Astrocyte (in vitro differentiated cells and primary cell): ENCODE results near the gene CCNI. TPM values are rescaled to one million over a fixed set of nuclear protein-coding genes. Genes with fewer than 3 reads are reported as not detected.

Experiments used
- DNase-seq: peaks from one replicate; pipeline ENCODE4 v3.0.0-alpha.2; 2010; ENCODE audit warnings: low read depth
- FAIRE-seq: peaks from 2 replicates; lab custom pipeline; 2011; peaks lifted over from hg19 to GRCh38; lab: Jason Lieb, UNC
- H2AFZ ChIP-seq: 2 replicates; pipeline ENCODE4 v1.6.0; 2012; ENCODE audit warnings: low read depth, low read length, inconsistent platforms
- H3K27ac ChIP-seq: 2 replicates; pipeline ENCODE4 v1.5.1; 2011; ENCODE audit warnings: low read depth, low read length, inconsistent platforms
- H3K27me3 ChIP-seq: 2 replicates; pipeline ENCODE4 v1.6.0; 2011; ENCODE audit warnings: low read length, inconsistent platforms; ENCODE audit not compliant: insufficient read depth
- H3K36me3 ChIP-seq: 2 replicates; pipeline ENCODE4 v1.5.1; 2011; ENCODE audit warnings: low read length, inconsistent platforms; ENCODE audit not compliant: insufficient read depth
- H3K4me1 ChIP-seq: 2 replicates; pipeline ENCODE4 v1.5.1; 2011; ENCODE audit warnings: low read length, inconsistent platforms; ENCODE audit not compliant: insufficient read depth
- H3K4me2 ChIP-seq: 2 replicates; pipeline ENCODE4 v1.6.0; 2012; ENCODE audit warnings: low read length, inconsistent platforms
- H3K4me3 ChIP-seq: 2 replicates; pipeline ENCODE4 v1.5.1; 2011; ENCODE audit warnings: low read depth, mild to moderate bottlenecking, low read length, inconsistent platforms; ENCODE audit not compliant: insufficient read depth
- H3K79me2 ChIP-seq: 2 replicates; pipeline ENCODE4 v1.6.0; 2012; ENCODE audit warnings: mild to moderate bottlenecking, low read length, inconsistent platforms; ENCODE audit not compliant: insufficient read depth
- H3K9ac ChIP-seq: 2 replicates; pipeline ENCODE4 v1.6.0; 2012; ENCODE audit warnings: mild to moderate bottlenecking, low read length, inconsistent platforms
- H3K9me3 ChIP-seq: 2 replicates; pipeline ENCODE4 v1.5.1; 2012; ENCODE audit warnings: low read depth, mild to moderate bottlenecking, low read length, inconsistent platforms; ENCODE audit not compliant: insufficient read depth
- H4K20me1 ChIP-seq: 2 replicates; pipeline ENCODE4 v1.6.0; 2012; ENCODE audit warnings: low read length, inconsistent platforms; ENCODE audit not compliant: insufficient read depth
- H3K27ac Mint-ChIP-seq: one replicate; pipeline ENCODE4 v1.8.0; 2021; ENCODE audit warnings: mild to moderate bottlenecking, mixed read lengths; ENCODE audit not compliant: unreplicated experiment
- H3K27me3 Mint-ChIP-seq: one replicate; pipeline ENCODE4 v1.8.0; 2021; ENCODE audit warnings: low read depth, mixed read lengths; ENCODE audit not compliant: unreplicated experiment
- H3K36me3 Mint-ChIP-seq: one replicate; pipeline ENCODE4 v1.8.0; 2021; ENCODE audit warnings: low read depth, mixed read lengths; ENCODE audit not compliant: unreplicated experiment
- H3K4me1 Mint-ChIP-seq: one replicate; pipeline ENCODE4 v1.8.0; 2021; ENCODE audit warnings: low read depth, mixed read lengths; ENCODE audit not compliant: unreplicated experiment
- H3K4me3 Mint-ChIP-seq: one replicate; pipeline ENCODE4 v1.8.0; 2021; ENCODE audit warnings: mild to moderate bottlenecking, moderate library complexity, mixed read lengths; ENCODE audit not compliant: unreplicated experiment
- H3K9me3 Mint-ChIP-seq: one replicate; pipeline ENCODE4 v1.8.0; 2021; ENCODE audit warnings: mild to moderate bottlenecking, mixed read lengths; ENCODE audit not compliant: unreplicated experiment
- CTCF ChIP-seq: IDR thresholded peaks from 2 replicates; pipeline ENCODE4 v1.5.1; 2011; ENCODE audit warnings: low read depth, mild to moderate bottlenecking, inconsistent platforms, low read length, moderate library complexity; ENCODE audit not compliant: insufficient read depth
- EZH2 ChIP-seq: IDR thresholded peaks from 2 replicates; pipeline ENCODE4 v1.6.1; 2012; ENCODE audit warnings: mild to moderate bottlenecking, low read length, inconsistent platforms; ENCODE audit not compliant: insufficient read depth
- total RNA-seq: library from RNA; stranded (reverse); gene quantifications from 2 replicates; pipeline ENCODE4 v1.2.1, GENCODE V29; 2021

Gene CCNI
- total RNA-seq, 1 donor from 2014 or later, result 141 TPM

GRCh38 chr4:77020017-77020416 is 55.8 kb downstream of the CCNI start:
- H3K27me3 ChIP-seq, result no peaks in the 10 kb centered on the region
- H3K4me2 ChIP-seq, result no peak overlapping the region
- H3K9me3 Mint-ChIP-seq, result no peaks in the 10 kb centered on the region
- no peaks in the 10 kb centered on the region for H4K20me1 ChIP-seq
- no peak overlapping the region for H3K4me3 ChIP-seq
- peaks cover 42% of the 10 kb centered on the region for H3K36me3 Mint-ChIP-seq
- FAIRE-seq (no peak), DNase-seq (no peak)
- no peaks in the 10 kb centered on the region for H3K27me3 Mint-ChIP-seq
- peaks cover 16% of the 10 kb centered on the region for H3K79me2 ChIP-seq
- H3K27ac ChIP-seq, result no peak overlapping the region
- peaks cover 51% of the 10 kb centered on the region for H3K4me1 Mint-ChIP-seq
- H3K27ac Mint-ChIP-seq, result no peak overlapping the region
- H2AFZ ChIP-seq, result no peak overlapping the region
- H3K36me3 ChIP-seq, result peaks cover 68% of the 10 kb centered on the region
- no peaks in the 10 kb centered on the region for H3K9me3 ChIP-seq
- no peak overlapping the region for H3K9ac ChIP-seq
- peaks cover 27% of the 10 kb centered on the region for H3K4me1 ChIP-seq
- no peak overlapping the region for H3K4me3 Mint-ChIP-seq
- TF ChIP-seq CTCF (no peak), EZH2 (no peak)

GRCh38 chr4:77015390-77015789 is 60.4 kb downstream of the CCNI start:
- H3K4me3 Mint-ChIP-seq, result peak overlapping the region; percentile 58
- Histone ChIP-seq H3K4me3 (no peak overlapping the region), H3K4me2 (no peak overlapping the region), H3K27me3 (no peaks in the 10 kb centered on the region), H4K20me1 (no peaks in the 10 kb centered on the region), H3K27ac (peak overlapping the region; percentile 61), H2AFZ (no peak overlapping the region), H3K79me2 (peaks cover 21% of the 10 kb centered on the region), H3K9ac (peak overlapping the region; percentile 15), H3K9me3 (no peaks in the 10 kb centered on the region), H3K36me3 (peaks cover 56% of the 10 kb centered on the region), H3K4me1 (peaks cover 19% of the 10 kb centered on the region)
- H3K9me3 Mint-ChIP-seq, result no peaks in the 10 kb centered on the region
- peak overlapping the region; percentile 97 for H3K27ac Mint-ChIP-seq
- peaks cover 50% of the 10 kb centered on the region for H3K36me3 Mint-ChIP-seq
- peaks cover 45% of the 10 kb centered on the region for H3K4me1 Mint-ChIP-seq
- FAIRE-seq (peak; percentile 60), DNase-seq (peak; percentile 85)
- no peak for TF ChIP-seq CTCF
- TF ChIP-seq EZH2, result no peak
- H3K27me3 Mint-ChIP-seq, result no peaks in the 10 kb centered on the region

DNA sequence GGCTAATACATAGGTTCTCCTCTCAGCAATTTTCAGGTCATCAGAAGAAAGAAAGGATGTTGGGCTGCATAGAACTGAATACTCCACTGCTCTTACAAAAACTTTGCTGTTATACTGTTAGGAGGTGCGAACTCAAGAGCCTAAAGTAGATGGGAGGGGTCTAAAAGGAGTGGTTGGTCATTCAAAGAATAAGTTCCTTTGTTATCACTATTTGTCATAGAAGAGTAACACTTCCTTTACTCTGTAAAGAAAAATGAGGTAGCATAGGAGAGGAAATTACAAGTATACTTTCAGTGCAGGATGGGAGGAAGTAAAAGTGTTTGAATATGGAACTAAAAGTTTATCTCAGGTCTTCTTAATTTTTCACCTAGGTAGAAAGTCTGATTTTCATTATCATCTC is 61.5 kb downstream of the CCNI start:
- H3K27ac ChIP-seq, result peak overlapping the region; percentile 19
- no peak overlapping the region for H3K4me3 ChIP-seq
- no peaks in the 10 kb centered on the region for H3K9me3 ChIP-seq
- H3K4me2 ChIP-seq, result peak overlapping the region; percentile 10
- no peaks in the 10 kb centered on the region for H3K27me3 Mint-ChIP-seq
- peak overlapping the region; percentile 97 for H3K27ac Mint-ChIP-seq
- H3K9ac ChIP-seq, result no peak overlapping the region
- peaks cover 23% of the 10 kb centered on the region for H3K4me1 ChIP-seq
- H4K20me1 ChIP-seq, result no peaks in the 10 kb centered on the region
- H3K9me3 Mint-ChIP-seq, result no peaks in the 10 kb centered on the region
- DNase-seq (no peak), FAIRE-seq (no peak)
- H3K36me3 Mint-ChIP-seq, result peaks cover 42% of the 10 kb centered on the region
- H3K4me1 Mint-ChIP-seq, result peaks cover 51% of the 10 kb centered on the region
- TF ChIP-seq CTCF, result no peak
- no peak for TF ChIP-seq EZH2
- peaks cover 50% of the 10 kb centered on the region for H3K36me3 ChIP-seq
- H3K79me2 ChIP-seq, result peaks cover 26% of the 10 kb centered on the region
- no peak overlapping the region for H3K4me3 Mint-ChIP-seq
- no peak overlapping the region for H2AFZ ChIP-seq
- no peaks in the 10 kb centered on the region for H3K27me3 ChIP-seq
